Measurements from ENCODE around the gene ADORA1. TPM values are rescaled to one million over a fixed set of nuclear protein-coding genes. Genes with fewer than 3 reads are reported as not detected.
A peak's percentile ranks its signal among the peaks of the same experiment; 100 is the strongest.

Gene ADORA1
- total RNA-seq, 1 donor from 2014 or later, result 0.28 TPM

DNA sequence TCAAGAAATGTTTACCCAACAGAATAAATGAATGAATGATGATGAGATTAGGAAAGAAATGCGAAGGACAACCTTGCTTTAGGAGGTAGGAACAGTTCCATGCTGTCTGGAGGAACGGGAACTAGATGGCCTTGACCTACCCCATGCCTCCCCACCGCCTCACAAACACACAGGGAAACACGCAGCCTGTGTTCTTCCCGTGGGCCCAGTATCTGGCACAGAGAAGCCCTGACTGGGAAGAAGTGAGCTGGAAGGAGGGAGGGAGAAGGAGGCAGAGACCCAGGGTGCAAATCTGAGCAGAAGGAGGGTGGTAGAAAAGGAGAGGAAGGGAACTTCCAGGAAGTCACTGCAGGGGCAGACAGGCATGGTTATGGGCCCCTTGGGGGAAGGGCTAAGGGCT, 3.5 kb upstream of the ADORA1 start:
- no peak for ATAC-seq

DNA sequence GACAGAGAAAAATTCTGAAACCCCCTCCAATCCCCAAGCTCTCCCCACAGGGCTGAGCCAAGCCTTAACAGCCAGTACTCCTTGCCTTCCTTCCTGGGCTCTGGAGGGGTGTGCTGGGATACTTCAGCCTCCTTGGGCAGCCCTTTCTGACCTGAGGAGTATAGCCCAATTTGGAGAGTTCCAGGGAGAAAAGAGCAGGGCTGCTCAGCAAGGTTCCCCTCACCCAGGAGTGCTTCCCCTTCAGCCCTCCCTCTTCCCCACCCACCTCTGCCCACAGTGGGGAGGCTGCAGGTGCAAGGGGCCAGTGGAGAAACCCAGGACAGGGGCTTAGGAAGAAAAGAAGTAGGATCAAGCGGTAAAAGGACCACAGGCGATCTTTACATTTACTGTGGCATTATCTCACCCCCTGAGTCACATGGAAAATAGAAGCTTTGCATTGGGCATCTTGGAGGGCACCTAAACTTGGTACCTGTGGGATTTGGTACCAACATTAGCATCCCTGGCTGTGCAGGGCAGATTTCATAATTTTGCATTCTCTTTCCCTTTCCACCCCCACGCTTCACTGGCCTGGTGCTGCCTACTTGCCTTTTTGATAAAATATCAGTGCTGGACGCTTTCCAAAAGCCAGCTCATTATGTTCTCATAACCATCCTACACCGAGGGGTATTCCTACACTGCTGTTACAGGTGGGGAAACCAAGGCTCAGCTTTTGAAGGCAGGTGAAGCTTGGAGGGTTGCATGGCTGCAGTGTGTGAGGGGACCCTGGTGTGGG, 2.8 kb upstream of the ADORA1 start:
- no peak for ATAC-seq

DNA sequence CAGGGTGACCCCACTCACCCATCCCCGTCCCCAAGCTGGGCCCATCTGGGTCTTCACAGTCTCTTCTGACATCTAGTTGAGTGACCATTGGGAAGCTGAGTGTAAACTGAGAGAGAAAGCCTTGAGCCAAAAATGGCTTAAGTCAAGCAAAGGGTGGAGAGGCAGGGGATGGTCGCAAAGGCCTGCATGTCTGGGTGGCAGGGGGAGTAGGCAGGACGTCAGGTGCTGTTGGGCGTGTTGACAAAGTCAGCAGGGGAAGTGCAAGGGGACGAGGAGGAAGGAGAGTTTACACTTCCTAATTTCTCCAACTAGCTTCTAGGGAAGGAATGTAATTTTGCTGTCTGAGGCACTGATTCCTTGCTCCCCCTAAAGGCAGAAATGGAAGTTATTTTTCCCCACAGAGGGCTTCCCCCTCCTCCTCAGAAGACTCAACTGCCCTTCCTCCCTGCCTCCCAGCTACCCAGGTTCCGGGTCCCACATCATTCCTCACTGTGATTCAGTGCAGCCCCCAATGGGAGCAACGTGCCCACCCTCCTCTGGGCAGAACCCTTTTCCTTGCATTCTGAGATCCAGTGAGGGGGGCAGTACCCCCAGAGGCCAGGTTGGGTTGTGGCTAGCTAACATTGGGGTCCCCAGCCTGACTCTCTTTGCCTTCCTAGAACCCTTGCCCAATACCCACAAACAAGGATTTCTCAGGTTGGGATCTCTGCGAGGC, 1.2 kb upstream of the ADORA1 start:
- no peak for ATAC-seq

GRCh38 chr1:203126866-203127665, 460 bp upstream of the ADORA1 start:
- no peak for ATAC-seq

DNA sequence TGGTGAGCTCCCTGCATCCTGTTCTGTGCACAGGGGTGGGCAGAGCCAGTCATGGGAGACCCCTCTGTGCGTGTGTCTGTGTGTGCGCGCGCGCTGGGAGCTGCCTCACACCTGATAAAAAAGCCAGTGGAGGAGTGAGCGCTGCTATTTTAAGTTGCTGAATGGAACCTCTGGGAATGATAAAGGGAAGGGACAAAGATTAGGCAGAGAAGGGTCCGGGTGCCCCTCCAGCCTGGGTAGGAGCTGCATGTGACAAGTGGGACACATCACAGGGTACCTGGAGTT, 847 bp downstream of the ADORA1 start:
- peak; percentile 4 for ATAC-seq

DNA sequence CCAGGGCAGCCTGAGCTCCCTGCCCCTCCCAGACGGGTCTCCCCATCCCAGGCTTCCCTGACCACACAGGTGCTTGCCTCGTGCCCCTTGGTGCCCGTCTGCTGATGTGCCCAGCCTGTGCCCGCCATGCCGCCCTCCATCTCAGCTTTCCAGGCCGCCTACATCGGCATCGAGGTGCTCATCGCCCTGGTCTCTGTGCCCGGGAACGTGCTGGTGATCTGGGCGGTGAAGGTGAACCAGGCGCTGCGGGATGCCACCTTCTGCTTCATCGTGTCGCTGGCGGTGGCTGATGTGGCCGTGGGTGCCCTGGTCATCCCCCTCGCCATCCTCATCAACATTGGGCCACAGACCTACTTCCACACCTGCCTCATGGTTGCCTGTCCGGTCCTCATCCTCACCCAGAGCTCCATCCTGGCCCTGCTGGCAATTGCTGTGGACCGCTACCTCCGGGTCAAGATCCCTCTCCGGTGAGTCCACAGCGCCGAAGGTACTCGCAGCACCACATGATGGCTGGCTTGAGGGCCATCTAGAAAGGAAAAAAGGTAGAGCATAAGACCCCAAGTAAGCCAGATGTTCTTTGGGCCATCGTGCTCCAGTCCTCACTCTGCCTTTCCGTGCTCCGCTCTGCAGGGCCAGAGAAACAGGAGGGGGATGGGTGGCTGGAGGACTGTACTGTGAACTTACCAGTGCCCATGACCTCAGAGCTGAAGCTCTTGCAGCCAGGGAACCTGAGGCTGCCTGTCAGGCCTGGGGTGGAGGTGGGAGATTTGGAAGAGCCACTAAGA, 1.4 kb downstream of the ADORA1 start:
- peak; percentile 4 for ATAC-seq

DNA sequence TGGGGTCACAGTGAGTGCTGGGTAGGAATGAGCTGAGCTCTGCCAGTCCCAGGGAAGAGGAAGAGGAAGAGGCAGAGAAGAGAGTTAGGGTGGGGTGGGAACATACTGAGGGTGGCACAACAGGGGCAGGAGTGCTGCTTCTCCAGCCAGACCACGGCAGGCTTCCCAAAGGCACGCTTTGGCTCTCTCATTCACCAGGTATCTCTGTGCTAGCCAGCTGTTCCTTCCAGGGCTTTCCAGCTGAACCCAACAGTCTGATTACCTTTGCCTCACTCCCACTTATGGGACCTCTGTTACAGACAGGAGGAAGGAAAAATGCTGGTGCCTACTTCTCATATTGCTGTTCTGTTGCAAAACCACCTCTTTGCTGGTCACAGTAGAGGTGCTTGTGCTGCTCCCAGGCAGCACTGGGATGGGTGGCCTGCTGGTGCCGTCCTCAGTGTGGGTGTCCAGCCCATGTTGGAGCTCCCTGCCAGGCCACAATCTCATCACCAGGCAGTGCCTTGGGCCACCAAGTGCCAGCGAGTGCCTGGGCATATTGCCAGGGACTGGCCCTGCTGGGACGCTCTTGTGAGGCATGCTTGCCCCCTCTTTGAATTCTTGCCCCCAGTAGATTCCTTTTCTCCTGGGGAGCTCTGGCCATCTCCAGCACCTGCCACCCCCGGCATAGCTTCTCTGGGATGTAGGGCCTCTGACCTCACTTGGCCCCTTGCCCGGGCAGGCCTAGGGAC, 2.1 kb downstream of the ADORA1 start:
- no peak for ATAC-seq

GRCh38 chr1:203130358-203130985, 2.9 kb downstream of the ADORA1 start:
- ATAC-seq, result no peak

GRCh38 chr1:203131548-203132200, 4.1 kb downstream of the ADORA1 start:
- no peak for ATAC-seq

DNA sequence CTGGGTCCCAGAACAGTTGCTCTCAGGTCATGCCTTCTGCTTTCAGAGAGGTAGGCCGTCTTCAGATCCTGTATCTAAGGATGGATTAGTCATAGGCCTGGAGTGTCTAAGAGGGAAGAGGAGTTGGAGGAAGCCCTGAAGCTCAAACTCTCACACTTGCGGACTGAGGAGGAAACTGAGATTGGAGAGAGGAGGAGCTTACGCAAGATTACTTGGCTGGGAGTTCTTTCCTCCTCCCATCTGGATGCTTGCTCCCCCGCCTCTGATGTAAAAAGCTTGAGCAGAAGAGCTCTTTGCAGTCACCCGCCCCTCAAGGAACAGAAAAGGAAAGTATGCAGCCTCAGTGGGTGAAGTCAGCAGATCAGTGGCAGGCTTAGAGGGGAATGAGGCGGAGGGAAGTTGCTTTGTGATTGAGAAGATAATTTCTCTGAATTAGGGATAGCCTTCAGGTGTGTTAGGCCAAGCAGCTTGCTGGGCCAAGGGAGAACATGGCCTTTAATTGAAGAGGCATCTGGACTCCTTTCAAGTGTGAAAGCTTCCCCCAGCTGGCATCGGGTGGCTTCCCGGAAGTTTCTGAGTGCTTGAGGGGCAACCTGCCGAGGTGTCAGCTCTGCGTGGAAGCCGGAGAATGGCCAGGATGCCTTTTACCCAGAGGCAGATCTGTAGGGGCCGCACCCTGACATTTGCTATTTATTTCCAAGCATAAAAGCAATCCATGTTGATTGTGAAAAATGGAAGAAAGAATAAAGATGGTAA, 6.6 kb downstream of the ADORA1 start:
- no peak for ATAC-seq

GRCh38 chr1:203135636-203136305, 8.2 kb downstream of the ADORA1 start:
- ATAC-seq, result peak; percentile 52

- no peak for ATAC-seq
Observed at GRCh38 chr1:203136409-203137042, 9.0 kb downstream of the ADORA1 start.

DNA sequence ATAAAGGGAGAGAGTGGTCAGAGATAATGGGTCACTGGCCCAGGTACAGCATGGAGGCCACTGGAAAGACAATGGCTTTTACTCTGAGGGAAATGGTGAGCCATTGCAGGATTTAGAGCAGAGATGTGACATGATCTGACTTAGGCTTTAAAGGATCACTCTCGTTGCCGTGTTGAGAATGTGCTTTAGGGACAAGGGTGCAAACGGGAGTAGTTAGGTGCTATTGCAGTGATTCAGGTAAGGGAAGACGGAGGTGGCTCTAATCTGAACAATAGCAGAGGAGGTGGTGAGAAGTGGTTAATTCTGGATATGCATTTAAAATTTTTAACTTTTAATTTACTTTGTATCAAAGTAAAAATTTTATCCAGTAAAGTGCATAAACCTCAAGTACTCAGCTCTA, 9.8 kb downstream of the ADORA1 start:
- ATAC-seq, result no peak

- ATAC-seq, result no peak
Observed at GRCh38 chr1:203138066-203138465, 10.5 kb downstream of the ADORA1 start.

DNA sequence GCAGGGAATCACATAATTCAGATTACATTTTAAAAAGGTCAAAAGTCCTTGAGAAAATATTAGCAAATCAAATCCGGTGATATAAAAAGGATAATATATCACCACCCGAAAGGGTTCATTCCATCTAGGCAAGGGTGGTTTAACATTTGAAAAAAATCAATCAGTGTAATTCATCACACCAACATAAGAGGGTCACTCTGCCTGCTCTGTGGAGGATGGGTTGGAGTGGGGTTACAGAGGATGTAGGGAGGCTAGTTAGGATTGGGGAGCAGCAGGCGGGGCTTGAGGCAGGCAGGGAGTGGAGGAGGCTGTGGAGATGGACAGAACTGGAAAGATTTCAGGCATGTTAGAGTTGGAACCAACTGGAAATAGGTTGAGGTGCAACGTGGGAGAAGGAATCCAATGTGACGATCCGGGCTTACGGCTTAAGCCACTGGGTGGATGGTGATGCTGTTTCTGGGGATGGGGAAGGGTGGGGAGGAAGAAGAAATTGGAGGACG, 12.5 kb downstream of the ADORA1 start:
- ATAC-seq, result no peak

GRCh38 chr1:203140743-203141520, 13.4 kb downstream of the ADORA1 start:
- ATAC-seq, result no peak

- ATAC-seq, result no peak
Observed at GRCh38 chr1:203142124-203142523, 14.6 kb downstream of the ADORA1 start.
